Measurements from ENCODE around the gene HPS1.

Gene HPS1

GRCh38 chr10:98450618-98451017 lies 3.9 kb upstream of the HPS1 start:
- Histone ChIP-seq H4K12ac (ENCODE audit: low read depth, low read length) (no peak overlapping the region), H3K36me3 (ENCODE audit: control insufficient read depth in 1 of 2, insufficient read depth in 2 of 2, low read length in 2 of 2) (no peaks in the 10 kb centered on the region), H3K23ac (ENCODE audit: low read length) (no peak overlapping the region), H4K91ac (ENCODE audit: low read depth, low read length) (no peak overlapping the region), H3K9ac (ENCODE audit: low read length) (no peak overlapping the region), H3K27me3 (ENCODE audit: insufficient read depth, low read length) (no peaks in the 10 kb centered on the region), H3K79me2 (ENCODE audit: control insufficient read depth, insufficient read depth, low read length, poor library complexity) (peaks cover 9% of the 10 kb centered on the region), H2BK12ac (ENCODE audit: low read length) (no peak overlapping the region), H2BK5ac (ENCODE audit: low read depth, low read length, poor library complexity) (no peak overlapping the region), H3K4me2 (ENCODE audit: low read length) (no peak overlapping the region), H3K9me3 (ENCODE audit: insufficient read depth, low read depth, low read length) (no peaks in the 10 kb centered on the region), H4K8ac (ENCODE audit: low read depth, low read length) (no peak overlapping the region), H3K4ac (ENCODE audit: low read depth, low read length) (no peak overlapping the region), H2AK5ac (ENCODE audit: low read length) (no peak overlapping the region), H3K79me1 (ENCODE audit: low read length) (peaks cover 11% of the 10 kb centered on the region), H3K18ac (ENCODE audit: low read length) (no peak overlapping the region), H3K14ac (ENCODE audit: low read length) (no peak overlapping the region), H2BK120ac (ENCODE audit: insufficient read depth, low read length, poor library complexity) (no peak overlapping the region), H2AFZ (ENCODE audit: insufficient read depth, low read length, poor library complexity) (no peak overlapping the region), H3K4me1 (ENCODE audit: control insufficient read depth in 1 of 2, insufficient read depth in 2 of 2, low read length in 2 of 2) (peaks cover 3 to 9% of the 10 kb centered on the region in 2 experiments), H3K27ac (ENCODE audit: low read depth, low read length) (no peak overlapping the region), H3K4me3 (ENCODE audit: low read depth, low read length) (no peak overlapping the region)
- WGBS (ENCODE audit: extremely low coverage, insufficient coverage, insufficient read length) = no CpG with 5 or more reads among the region's 1 CpG
- DNase-seq = no peak

- no peak overlapping the region for H4K12ac ChIP-seq (ENCODE audit: low read depth, low read length)
- H3K4me3 ChIP-seq (ENCODE audit: low read depth, low read length) = no peak overlapping the region
- H3K18ac ChIP-seq (ENCODE audit: low read length) = no peak overlapping the region
- peaks cover 9 to 10% of the 10 kb centered on the region in 2 experiments for H3K36me3 ChIP-seq (ENCODE audit: control insufficient read depth in 1 of 2, insufficient read depth in 2 of 2, low read length in 2 of 2)
- no peak overlapping the region for H2AFZ ChIP-seq (ENCODE audit: insufficient read depth, low read length, poor library complexity)
- no peak overlapping the region for H3K14ac ChIP-seq (ENCODE audit: low read length)
- no peak for DNase-seq
- H2BK12ac ChIP-seq (ENCODE audit: low read length) = no peak overlapping the region
- no peak overlapping the region for H2AK5ac ChIP-seq (ENCODE audit: low read length)
- H3K9ac ChIP-seq (ENCODE audit: low read length) = no peak overlapping the region
- H3K4me2 ChIP-seq (ENCODE audit: low read length) = no peak overlapping the region
- no peak overlapping the region for H4K91ac ChIP-seq (ENCODE audit: low read depth, low read length)
- H3K4ac ChIP-seq (ENCODE audit: low read depth, low read length) = no peak overlapping the region
- H3K23ac ChIP-seq (ENCODE audit: low read length) = no peak overlapping the region
- H3K79me2 ChIP-seq (ENCODE audit: control insufficient read depth, insufficient read depth, low read length, poor library complexity) = peaks cover 9% of the 10 kb centered on the region
- no peaks in the 10 kb centered on the region for H3K27me3 ChIP-seq (ENCODE audit: insufficient read depth, low read length)
- no peak overlapping the region for H3K27ac ChIP-seq (ENCODE audit: low read depth, low read length)
- H3K9me3 ChIP-seq (ENCODE audit: insufficient read depth, low read depth, low read length) = no peaks in the 10 kb centered on the region
- H3K4me1 ChIP-seq (ENCODE audit: control insufficient read depth in 1 of 2, insufficient read depth in 2 of 2, low read length in 2 of 2) = peaks cover 3 to 6% of the 10 kb centered on the region in 2 experiments
- H3K79me1 ChIP-seq (ENCODE audit: low read length) = peaks cover 11% of the 10 kb centered on the region
- no peak overlapping the region for H4K8ac ChIP-seq (ENCODE audit: low read depth, low read length)
- H2BK5ac ChIP-seq (ENCODE audit: low read depth, low read length, poor library complexity) = no peak overlapping the region
- no peak overlapping the region for H2BK120ac ChIP-seq (ENCODE audit: insufficient read depth, low read length, poor library complexity)
These were observed 2.6 kb upstream of the HPS1 start for GRCh38 chr10:98449287-98449686.

- Histone ChIP-seq H2BK120ac (ENCODE audit: insufficient read depth, low read length, poor library complexity) (peak overlapping the region; percentile 60), H4K8ac (ENCODE audit: low read depth, low read length) (peak overlapping the region; percentile 80), H3K4me3 (ENCODE audit: low read depth, low read length) (peak overlapping the region; percentile 81), H3K27me3 (ENCODE audit: insufficient read depth, low read length) (no peaks in the 10 kb centered on the region), H4K12ac (ENCODE audit: low read depth, low read length) (peak overlapping the region; percentile 13), H3K14ac (ENCODE audit: low read length) (peak overlapping the region; percentile 63), H4K91ac (ENCODE audit: low read depth, low read length) (peak overlapping the region; percentile 79), H3K36me3 (ENCODE audit: control insufficient read depth in 1 of 2, insufficient read depth in 2 of 2, low read length in 2 of 2) (peaks cover 22 to 24% of the 10 kb centered on the region in 2 experiments), H3K4ac (ENCODE audit: low read depth, low read length) (peak overlapping the region; percentile 26), H3K9me3 (ENCODE audit: insufficient read depth, low read depth, low read length) (no peaks in the 10 kb centered on the region), H3K18ac (ENCODE audit: low read length) (peak overlapping the region; percentile 52), H2AFZ (ENCODE audit: insufficient read depth, low read length, poor library complexity) (peak overlapping the region; percentile 47), H3K23ac (ENCODE audit: low read length) (no peak overlapping the region), H2BK5ac (ENCODE audit: low read depth, low read length, poor library complexity) (peak overlapping the region; percentile 35), H3K79me2 (ENCODE audit: control insufficient read depth, insufficient read depth, low read length, poor library complexity) (peaks cover 9% of the 10 kb centered on the region), H3K79me1 (ENCODE audit: low read length) (peaks cover 11% of the 10 kb centered on the region), H3K27ac (ENCODE audit: low read depth, low read length) (no peak overlapping the region), H2BK12ac (ENCODE audit: low read length) (no peak overlapping the region), H3K4me1 (ENCODE audit: control insufficient read depth in 1 of 2, insufficient read depth in 2 of 2, low read length in 2 of 2) (peaks cover 3 to 5% of the 10 kb centered on the region in 2 experiments), H3K9ac (ENCODE audit: low read length) (peak overlapping the region; percentile 68), H2AK5ac (ENCODE audit: low read length) (no peak overlapping the region), H3K4me2 (ENCODE audit: low read length) (peak overlapping the region; percentile 76)
- no peak for DNase-seq
- WGBS (ENCODE audit: extremely low coverage, insufficient coverage, insufficient read length) = no CpG with 5 or more reads among the region's 28 CpGs
These were observed 529 bp downstream of the HPS1 start for GRCh38 chr10:98446151-98446660.

- H4K91ac ChIP-seq (ENCODE audit: low read depth, low read length) = no peak overlapping the region
- WGBS (ENCODE audit: extremely low coverage, insufficient coverage, insufficient read length) = no CpG with 5 or more reads among the region's 10 CpGs
- H2AK5ac ChIP-seq (ENCODE audit: low read length) = no peak overlapping the region
- no peak overlapping the region for H2AFZ ChIP-seq (ENCODE audit: insufficient read depth, low read length, poor library complexity)
- H3K14ac ChIP-seq (ENCODE audit: low read length) = no peak overlapping the region
- H2BK12ac ChIP-seq (ENCODE audit: low read length) = no peak overlapping the region
- no peak overlapping the region for H3K4ac ChIP-seq (ENCODE audit: low read depth, low read length)
- no peaks in the 10 kb centered on the region for H3K27me3 ChIP-seq (ENCODE audit: insufficient read depth, low read length)
- no peak overlapping the region for H2BK120ac ChIP-seq (ENCODE audit: insufficient read depth, low read length, poor library complexity)
- H3K9ac ChIP-seq (ENCODE audit: low read length) = no peak overlapping the region
- no peak overlapping the region for H3K4me3 ChIP-seq (ENCODE audit: low read depth, low read length)
- peaks cover 3 to 5% of the 10 kb centered on the region in 2 experiments for H3K4me1 ChIP-seq (ENCODE audit: control insufficient read depth in 1 of 2, insufficient read depth in 2 of 2, low read length in 2 of 2)
- H3K4me2 ChIP-seq (ENCODE audit: low read length) = peak overlapping the region; percentile 76
- no peak overlapping the region for H4K12ac ChIP-seq (ENCODE audit: low read depth, low read length)
- H3K79me2 ChIP-seq (ENCODE audit: control insufficient read depth, insufficient read depth, low read length, poor library complexity) = peaks cover 9% of the 10 kb centered on the region
- no peak overlapping the region for H3K27ac ChIP-seq (ENCODE audit: low read depth, low read length)
- H4K8ac ChIP-seq (ENCODE audit: low read depth, low read length) = no peak overlapping the region
- DNase-seq = no peak
- H3K36me3 ChIP-seq (ENCODE audit: control insufficient read depth in 1 of 2, insufficient read depth in 2 of 2, low read length in 2 of 2) = peaks cover 22 to 24% of the 10 kb centered on the region in 2 experiments
- no peak overlapping the region for H2BK5ac ChIP-seq (ENCODE audit: low read depth, low read length, poor library complexity)
- H3K23ac ChIP-seq (ENCODE audit: low read length) = no peak overlapping the region
- no peaks in the 10 kb centered on the region for H3K9me3 ChIP-seq (ENCODE audit: insufficient read depth, low read depth, low read length)
- peaks cover 11% of the 10 kb centered on the region for H3K79me1 ChIP-seq (ENCODE audit: low read length)
- H3K18ac ChIP-seq (ENCODE audit: low read length) = no peak overlapping the region
These were observed 1.4 kb downstream of the HPS1 start for GRCh38 chr10:98445200-98445812.

Data from trophoblast cell (in vitro differentiated cells and primary cell).